ENCODE results near the gene PFKFB3.

PFKFB3 gene

GRCh38 chr10:6222755-6223154, 20.0 kb downstream of the PFKFB3 start:
- H3K36me3 ChIP-seq (ENCODE audit: insufficient read depth), result no peaks in the 10 kb centered on the region; the same call in 1 of the 2 replicates
- no peaks in the 10 kb centered on the region for H3K79me2 ChIP-seq (ENCODE audit: insufficient read depth, low read depth)
- H3K27me3 ChIP-seq (ENCODE audit: insufficient read depth, low read depth), result no peaks in the 10 kb centered on the region
- no peak overlapping the region for H3K9ac ChIP-seq
- H2AFZ ChIP-seq (ENCODE audit: low read depth), result no peak overlapping the region
- H4K20me1 ChIP-seq (ENCODE audit: insufficient read depth), result no peaks in the 10 kb centered on the region
- TF ChIP-seq CTCF (conservative IDR thresholded peaks at IDR 0.05; ENCODE audit: low read depth, low read length), result no peak
- no peak overlapping the region for H3K27ac ChIP-seq
- H3K4me2 ChIP-seq, result no peak overlapping the region
- no peak overlapping the region for H3K4me3 ChIP-seq (IDR thresholded peaks at IDR 0.05; ENCODE audit: insufficient read depth, low read depth, low read length)
- peaks cover 1% of the 10 kb centered on the region for H3K4me1 ChIP-seq (ENCODE audit: low read depth, poor library complexity, severe bottlenecking)

GRCh38 chr10:6223981-6224380, 21.2 kb downstream of the PFKFB3 start:
- H3K9ac ChIP-seq, result no peak overlapping the region
- H2AFZ ChIP-seq (ENCODE audit: low read depth), result no peak overlapping the region
- H3K79me2 ChIP-seq (ENCODE audit: insufficient read depth, low read depth), result no peaks in the 10 kb centered on the region
- H3K27ac ChIP-seq, result no peak overlapping the region
- no peak overlapping the region for H3K4me3 ChIP-seq (IDR thresholded peaks at IDR 0.05; ENCODE audit: insufficient read depth, low read depth, low read length)
- no peaks in the 10 kb centered on the region for H3K27me3 ChIP-seq (ENCODE audit: insufficient read depth, low read depth)
- no peak overlapping the region for H3K4me2 ChIP-seq
- no peaks in the 10 kb centered on the region; the same call in 1 of the 2 replicates for H3K36me3 ChIP-seq (ENCODE audit: insufficient read depth)
- no peaks in the 10 kb centered on the region for H4K20me1 ChIP-seq (ENCODE audit: insufficient read depth)
- no peak for TF ChIP-seq CTCF (conservative IDR thresholded peaks at IDR 0.05; ENCODE audit: low read depth, low read length)
- H3K4me1 ChIP-seq (ENCODE audit: low read depth, poor library complexity, severe bottlenecking), result no peaks in the 10 kb centered on the region

- H3K4me1 ChIP-seq (ENCODE audit: low read depth, poor library complexity, severe bottlenecking), result no peaks in the 10 kb centered on the region
- no peaks in the 10 kb centered on the region for H3K79me2 ChIP-seq (ENCODE audit: insufficient read depth, low read depth)
- no peaks in the 10 kb centered on the region; the same call in 1 of the 2 replicates for H3K36me3 ChIP-seq (ENCODE audit: insufficient read depth)
- no peak overlapping the region for H3K27ac ChIP-seq
- no peaks in the 10 kb centered on the region for H3K27me3 ChIP-seq (ENCODE audit: insufficient read depth, low read depth)
- H3K4me2 ChIP-seq, result no peak overlapping the region
- no peak overlapping the region for H3K4me3 ChIP-seq (IDR thresholded peaks at IDR 0.05; ENCODE audit: insufficient read depth, low read depth, low read length)
- H3K9ac ChIP-seq, result no peak overlapping the region
- H2AFZ ChIP-seq (ENCODE audit: low read depth), result no peak overlapping the region
- no peaks in the 10 kb centered on the region for H4K20me1 ChIP-seq (ENCODE audit: insufficient read depth)
- TF ChIP-seq CTCF (conservative IDR thresholded peaks at IDR 0.05; ENCODE audit: low read depth, low read length), result no peak
Observed at GRCh38 chr10:6224781-6225180, 22.0 kb downstream of the PFKFB3 start.

- H3K4me1 ChIP-seq (ENCODE audit: low read depth, poor library complexity, severe bottlenecking), result no peaks in the 10 kb centered on the region
- H3K79me2 ChIP-seq (ENCODE audit: insufficient read depth, low read depth), result no peaks in the 10 kb centered on the region
- H3K4me2 ChIP-seq, result no peak overlapping the region
- no peaks in the 10 kb centered on the region for H3K27me3 ChIP-seq (ENCODE audit: insufficient read depth, low read depth)
- no peak for TF ChIP-seq CTCF (conservative IDR thresholded peaks at IDR 0.05; ENCODE audit: low read depth, low read length)
- no peak overlapping the region for H3K27ac ChIP-seq
- H4K20me1 ChIP-seq (ENCODE audit: insufficient read depth), result no peaks in the 10 kb centered on the region
- H2AFZ ChIP-seq (ENCODE audit: low read depth), result no peak overlapping the region
- no peak overlapping the region for H3K4me3 ChIP-seq (IDR thresholded peaks at IDR 0.05; ENCODE audit: insufficient read depth, low read depth, low read length)
- H3K36me3 ChIP-seq (ENCODE audit: insufficient read depth), result no peaks in the 10 kb centered on the region; the same call in 1 of the 2 replicates
- no peak overlapping the region for H3K9ac ChIP-seq
Observed at GRCh38 chr10:6225263-6225814, 22.6 kb downstream of the PFKFB3 start.
